GM12873 (cell line): ENCODE measurements around the gene C17orf107.

Source experiments
- TF ChIP-seq, protein P1 (sequence below): IDR thresholded peaks from 2 replicates; pipeline ENCODE4 v1.5.1; 2012; ENCODE audit warnings: low read depth, mild to moderate bottlenecking, moderate library complexity, low read length, control low read depth; ENCODE audit not compliant: insufficient read depth; ENCODE audit errors: missing control alignments

Gene C17orf107

GRCh38 chr17:4899341-4900230 lies at the start of gene C17orf107:
C17orf107 (plus strand) TSS chr17:4899536; CDS start chr17:4899763, 227 bp downstream.
- TF ChIP-seq, protein P1, sequence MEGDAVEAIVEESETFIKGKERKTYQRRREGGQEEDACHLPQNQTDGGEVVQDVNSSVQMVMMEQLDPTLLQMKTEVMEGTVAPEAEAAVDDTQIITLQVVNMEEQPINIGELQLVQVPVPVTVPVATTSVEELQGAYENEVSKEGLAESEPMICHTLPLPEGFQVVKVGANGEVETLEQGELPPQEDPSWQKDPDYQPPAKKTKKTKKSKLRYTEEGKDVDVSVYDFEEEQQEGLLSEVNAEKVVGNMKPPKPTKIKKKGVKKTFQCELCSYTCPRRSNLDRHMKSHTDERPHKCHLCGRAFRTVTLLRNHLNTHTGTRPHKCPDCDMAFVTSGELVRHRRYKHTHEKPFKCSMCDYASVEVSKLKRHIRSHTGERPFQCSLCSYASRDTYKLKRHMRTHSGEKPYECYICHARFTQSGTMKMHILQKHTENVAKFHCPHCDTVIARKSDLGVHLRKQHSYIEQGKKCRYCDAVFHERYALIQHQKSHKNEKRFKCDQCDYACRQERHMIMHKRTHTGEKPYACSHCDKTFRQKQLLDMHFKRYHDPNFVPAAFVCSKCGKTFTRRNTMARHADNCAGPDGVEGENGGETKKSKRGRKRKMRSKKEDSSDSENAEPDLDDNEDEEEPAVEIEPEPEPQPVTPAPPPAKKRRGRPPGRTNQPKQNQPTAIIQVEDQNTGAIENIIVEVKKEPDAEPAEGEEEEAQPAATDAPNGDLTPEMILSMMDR = no peak

- TF ChIP-seq, protein P1 = no peak
Observed at GRCh38 chr17:4850246-4850645, 49.1 kb upstream of the C17orf107 start.

DNA sequence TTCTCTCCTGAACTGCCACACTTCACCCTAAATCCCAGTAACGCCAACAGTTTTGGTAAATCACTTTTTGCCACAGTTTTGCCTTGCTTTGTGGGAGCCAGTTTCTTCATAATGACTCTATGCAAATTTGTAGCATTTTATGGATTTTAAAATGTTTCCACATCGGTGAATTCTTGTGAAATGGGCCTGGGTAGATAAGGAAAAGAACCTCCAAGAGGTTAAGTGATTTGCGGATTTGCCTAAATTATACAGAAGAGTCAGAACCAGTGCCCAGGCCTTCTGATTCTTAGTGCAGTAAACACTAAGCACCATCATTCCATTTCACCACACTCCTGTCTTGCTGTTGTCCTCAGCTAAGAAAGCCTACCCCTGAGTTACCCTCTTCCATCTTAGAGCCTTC lies 48.3 kb upstream of the C17orf107 start:
- TF ChIP-seq, protein P1 = no peak

DNA sequence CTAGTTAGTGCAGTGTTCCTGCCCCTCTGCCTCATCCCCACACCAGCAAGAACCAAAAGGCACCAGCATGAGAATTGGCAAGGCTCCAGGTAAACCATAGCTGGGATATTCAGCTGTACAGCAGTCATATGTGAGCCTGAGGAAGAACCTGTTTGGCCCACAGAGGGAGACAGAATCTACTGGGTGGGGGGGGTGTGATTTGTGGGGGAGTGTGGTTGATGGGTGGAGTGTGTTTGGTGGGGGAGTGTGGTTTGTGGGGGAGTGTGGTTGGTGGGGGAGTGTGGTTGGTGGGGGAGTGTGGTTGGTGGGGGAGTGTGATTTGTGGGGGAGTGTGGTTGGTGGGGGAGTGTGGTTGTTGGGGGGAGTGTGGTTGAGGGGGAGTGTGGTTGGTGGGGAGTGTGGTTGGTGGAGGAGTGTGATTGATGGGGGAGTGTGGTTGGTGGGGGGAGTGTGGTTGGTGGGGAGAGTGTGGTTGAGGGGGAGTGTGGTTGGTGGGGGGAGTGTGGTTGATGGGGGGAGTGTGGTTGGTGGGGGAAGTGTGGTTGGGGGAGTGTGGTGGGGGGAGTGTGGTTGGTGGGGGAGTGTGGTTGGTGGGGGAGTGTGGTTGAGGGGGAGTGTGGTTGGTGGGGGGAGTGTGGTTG lies 46.6 kb upstream of the C17orf107 start:
- TF ChIP-seq, protein P1 = no peak

DNA sequence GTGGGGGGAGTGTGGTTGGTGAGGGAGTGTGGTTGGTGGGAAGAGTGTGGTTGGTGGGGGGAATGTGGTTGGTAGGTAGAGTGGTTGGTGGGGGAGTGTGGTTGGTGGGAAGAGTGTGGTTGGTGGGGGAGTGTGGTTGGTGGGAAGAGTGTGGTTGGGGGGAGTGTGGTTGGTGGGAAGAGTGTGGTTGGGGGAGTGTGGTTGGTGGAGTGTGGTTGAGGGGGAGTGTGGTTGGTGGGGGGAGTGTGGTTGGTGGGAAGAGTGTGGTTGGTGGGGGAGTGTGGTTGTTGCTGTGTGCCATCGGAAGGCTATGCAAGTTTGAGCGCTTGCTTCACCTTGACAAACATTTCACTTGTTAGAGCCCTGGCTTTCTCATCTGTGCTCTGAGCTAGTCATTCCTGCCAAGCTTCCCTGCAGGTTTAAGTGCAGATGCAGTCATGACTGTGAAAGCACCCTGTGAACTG lies 46.1 kb upstream of the C17orf107 start:
- TF ChIP-seq, protein P1 = no peak

DNA sequence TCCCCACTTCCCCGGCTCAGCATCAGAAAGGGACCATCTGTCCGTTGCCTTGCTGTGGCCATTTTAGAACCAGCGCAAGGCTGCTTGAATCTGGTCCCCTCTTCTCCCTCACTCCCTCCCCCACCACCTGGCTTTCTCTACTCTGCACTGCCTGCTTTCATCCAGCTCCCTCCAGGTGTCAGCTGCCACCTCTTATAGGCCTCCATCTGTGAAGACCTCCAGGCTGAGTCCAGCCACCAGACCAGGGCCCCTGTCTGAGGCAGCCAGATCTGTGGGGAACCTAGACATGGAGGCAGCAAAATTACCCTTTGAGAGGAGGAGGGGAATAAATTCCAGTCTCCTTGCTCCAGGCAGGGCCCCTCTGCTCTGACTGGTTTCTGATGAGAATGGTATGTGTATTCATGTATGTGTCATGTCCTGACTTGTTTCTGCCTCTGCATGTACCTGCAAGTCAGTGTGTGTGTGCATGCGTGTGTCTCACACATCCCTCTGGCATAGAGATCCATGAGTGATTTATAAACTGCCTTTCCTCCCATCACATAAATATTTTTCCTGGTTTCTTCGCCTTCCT lies 45.1 kb upstream of the C17orf107 start:
- TF ChIP-seq, protein P1 = no peak
